Measurements from ENCODE around the gene CENPE. TPM values are rescaled to one million over a fixed set of nuclear protein-coding genes. Genes with fewer than 3 reads are reported as not detected.
A peak's percentile ranks its signal among the peaks of the same experiment; 100 is the strongest.
"Not testable (repeated sequence)": the region's sequence is repeated elsewhere in the genome, so short reads cannot be mapped to it uniquely, and the experiment has no call there.

CENPE gene, protein sequence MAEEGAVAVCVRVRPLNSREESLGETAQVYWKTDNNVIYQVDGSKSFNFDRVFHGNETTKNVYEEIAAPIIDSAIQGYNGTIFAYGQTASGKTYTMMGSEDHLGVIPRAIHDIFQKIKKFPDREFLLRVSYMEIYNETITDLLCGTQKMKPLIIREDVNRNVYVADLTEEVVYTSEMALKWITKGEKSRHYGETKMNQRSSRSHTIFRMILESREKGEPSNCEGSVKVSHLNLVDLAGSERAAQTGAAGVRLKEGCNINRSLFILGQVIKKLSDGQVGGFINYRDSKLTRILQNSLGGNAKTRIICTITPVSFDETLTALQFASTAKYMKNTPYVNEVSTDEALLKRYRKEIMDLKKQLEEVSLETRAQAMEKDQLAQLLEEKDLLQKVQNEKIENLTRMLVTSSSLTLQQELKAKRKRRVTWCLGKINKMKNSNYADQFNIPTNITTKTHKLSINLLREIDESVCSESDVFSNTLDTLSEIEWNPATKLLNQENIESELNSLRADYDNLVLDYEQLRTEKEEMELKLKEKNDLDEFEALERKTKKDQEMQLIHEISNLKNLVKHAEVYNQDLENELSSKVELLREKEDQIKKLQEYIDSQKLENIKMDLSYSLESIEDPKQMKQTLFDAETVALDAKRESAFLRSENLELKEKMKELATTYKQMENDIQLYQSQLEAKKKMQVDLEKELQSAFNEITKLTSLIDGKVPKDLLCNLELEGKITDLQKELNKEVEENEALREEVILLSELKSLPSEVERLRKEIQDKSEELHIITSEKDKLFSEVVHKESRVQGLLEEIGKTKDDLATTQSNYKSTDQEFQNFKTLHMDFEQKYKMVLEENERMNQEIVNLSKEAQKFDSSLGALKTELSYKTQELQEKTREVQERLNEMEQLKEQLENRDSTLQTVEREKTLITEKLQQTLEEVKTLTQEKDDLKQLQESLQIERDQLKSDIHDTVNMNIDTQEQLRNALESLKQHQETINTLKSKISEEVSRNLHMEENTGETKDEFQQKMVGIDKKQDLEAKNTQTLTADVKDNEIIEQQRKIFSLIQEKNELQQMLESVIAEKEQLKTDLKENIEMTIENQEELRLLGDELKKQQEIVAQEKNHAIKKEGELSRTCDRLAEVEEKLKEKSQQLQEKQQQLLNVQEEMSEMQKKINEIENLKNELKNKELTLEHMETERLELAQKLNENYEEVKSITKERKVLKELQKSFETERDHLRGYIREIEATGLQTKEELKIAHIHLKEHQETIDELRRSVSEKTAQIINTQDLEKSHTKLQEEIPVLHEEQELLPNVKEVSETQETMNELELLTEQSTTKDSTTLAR (N-terminal part only)
- total RNA-seq (2021), result 17.7 and 28.7 TPM in 2 replicates
- percentile 83 among the genes with signal in this experiment for Bru-seq, nascent RNA
- percentile 78 among the genes with signal in this experiment for BruChase-seq, experiment 1, labeled RNA remaining after a 2-hour chase
- percentile 79 among the genes with signal in this experiment for BruChase-seq, experiment 2, labeled RNA remaining after a 6-hour chase
- long read RNA-seq, partial matches to known transcripts, result 2 of 4 reads
- long read RNA-seq, other reads (novel, unspliced or antisense), result 2 of 4 reads

DNA sequence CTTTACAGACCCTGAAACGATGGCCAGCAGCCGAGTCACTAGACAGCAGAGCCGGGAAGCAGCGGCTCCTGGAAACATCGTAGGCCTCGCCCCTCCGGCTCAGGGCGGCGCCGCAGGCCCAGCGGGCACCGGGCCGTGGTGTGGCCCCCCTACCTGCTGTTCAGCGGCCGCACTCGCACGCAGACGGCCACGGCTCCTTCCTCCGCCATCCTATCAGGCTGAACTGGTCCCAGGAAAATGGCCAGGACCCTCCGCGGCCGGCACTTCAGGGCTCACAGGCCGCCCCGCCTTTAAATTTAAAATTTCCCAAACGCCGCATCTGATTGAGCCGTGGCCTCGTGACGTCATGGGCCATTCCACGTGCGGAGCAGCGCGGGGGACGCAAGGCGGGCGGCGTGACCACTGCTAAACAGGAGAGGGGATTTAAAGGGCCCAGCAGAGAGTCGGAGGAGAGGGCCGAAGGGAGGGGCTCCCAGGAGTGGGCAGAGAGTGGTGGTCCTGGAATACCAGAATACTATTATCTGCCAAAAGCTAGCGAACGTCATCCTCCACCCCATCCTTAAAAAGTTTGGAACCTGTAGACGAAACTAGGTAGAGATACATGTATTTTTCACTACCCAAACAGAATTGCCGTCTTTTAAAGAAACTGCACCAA lies at the start of gene CENPE:
CENPE (minus strand) TSS at position 233 of the 655 bp plus-strand sequence; CDS start at position 209, 24 bp downstream.
- Histone ChIP-seq H3K9me3 (ENCODE audit: insufficient read depth, low read depth) (no peaks in the 10 kb centered on the region), H4K20me1 (ENCODE audit: insufficient read depth) (no peaks in the 10 kb centered on the region), H3K79me2 (ENCODE audit: low read depth) (peaks cover 16% of the 10 kb centered on the region), H3K4me2 (peak within 1 kb of the TSS; percentile 86), H3F3A (ENCODE audit: insufficient read depth, low read depth) (no peaks in the 10 kb centered on the region), H3K27me3 (ENCODE audit: insufficient read depth, low read depth) (no peaks in the 10 kb centered on the region), H3K27ac (peak within 1 kb of the TSS; percentile 47), H3K9me2 (ENCODE audit: insufficient read depth) (no peaks in the 10 kb centered on the region), H3K36me3 (ENCODE audit: low read depth) (no peaks in the 10 kb centered on the region), H3K4me1 (replicated peaks; ENCODE audit: insufficient read depth) (0 out of 2 replicates have a peak, but pooled peaks cover 8% of the 10 kb centered on the region), H2AFZ (peak within 1 kb of the TSS; percentile 93), H3K4me3 (peak within 1 kb of the TSS; percentile 75)
- POLR2A ChIA-PET (ENCODE audit: unreplicated experiment), result no interaction called here
- no TSS peak for BruUV-seq (replicated peaks)
- intact Hi-C loops (cut with micrococcal nuclease; ENCODE audit: unreplicated experiment), result no loop called here
- TF ChIP-seq, protein P1, sequence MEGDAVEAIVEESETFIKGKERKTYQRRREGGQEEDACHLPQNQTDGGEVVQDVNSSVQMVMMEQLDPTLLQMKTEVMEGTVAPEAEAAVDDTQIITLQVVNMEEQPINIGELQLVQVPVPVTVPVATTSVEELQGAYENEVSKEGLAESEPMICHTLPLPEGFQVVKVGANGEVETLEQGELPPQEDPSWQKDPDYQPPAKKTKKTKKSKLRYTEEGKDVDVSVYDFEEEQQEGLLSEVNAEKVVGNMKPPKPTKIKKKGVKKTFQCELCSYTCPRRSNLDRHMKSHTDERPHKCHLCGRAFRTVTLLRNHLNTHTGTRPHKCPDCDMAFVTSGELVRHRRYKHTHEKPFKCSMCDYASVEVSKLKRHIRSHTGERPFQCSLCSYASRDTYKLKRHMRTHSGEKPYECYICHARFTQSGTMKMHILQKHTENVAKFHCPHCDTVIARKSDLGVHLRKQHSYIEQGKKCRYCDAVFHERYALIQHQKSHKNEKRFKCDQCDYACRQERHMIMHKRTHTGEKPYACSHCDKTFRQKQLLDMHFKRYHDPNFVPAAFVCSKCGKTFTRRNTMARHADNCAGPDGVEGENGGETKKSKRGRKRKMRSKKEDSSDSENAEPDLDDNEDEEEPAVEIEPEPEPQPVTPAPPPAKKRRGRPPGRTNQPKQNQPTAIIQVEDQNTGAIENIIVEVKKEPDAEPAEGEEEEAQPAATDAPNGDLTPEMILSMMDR (conservative IDR thresholded peaks at IDR 0.05), result no peak
- CTCF ChIA-PET, result no interaction called here
- peak; percentile 54 to 78 for DNase-seq

DNA sequence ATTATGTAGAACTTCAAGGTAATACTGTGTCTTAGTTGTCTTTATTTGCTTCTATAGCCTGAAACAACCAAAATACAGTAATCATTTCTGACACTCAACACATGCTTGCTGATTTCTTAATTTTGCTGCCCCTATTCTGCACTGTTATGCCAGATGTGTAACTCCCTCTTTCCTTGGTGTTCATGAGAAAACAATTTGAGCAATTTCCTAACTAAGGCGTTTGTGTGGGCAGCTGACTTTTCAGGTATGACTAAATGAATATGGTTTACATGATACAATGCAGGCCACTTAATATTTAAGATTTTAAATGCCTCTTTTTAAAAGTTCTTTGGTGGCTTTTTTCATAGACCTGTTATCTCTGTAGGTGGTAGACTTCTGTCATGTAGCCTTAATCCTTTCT lies 46.1 kb upstream of the CENPE start:
- Histone ChIP-seq H3K9me2 (ENCODE audit: insufficient read depth) (no peaks in the 10 kb centered on the region), H3K4me1 (replicated peaks; ENCODE audit: insufficient read depth) (no peaks in the 10 kb centered on the region), H2AFZ (no peak overlapping the region), H3K9me3 (ENCODE audit: insufficient read depth, low read depth) (no peaks in the 10 kb centered on the region), H3K27me3 (ENCODE audit: insufficient read depth, low read depth) (no peaks in the 10 kb centered on the region), H3K27ac (no peak overlapping the region), H3K36me3 (ENCODE audit: low read depth) (no peaks in the 10 kb centered on the region), H3K4me3 (no peak overlapping the region), H3K4me2 (no peak overlapping the region), H4K20me1 (ENCODE audit: insufficient read depth) (no peaks in the 10 kb centered on the region), H3K79me2 (ENCODE audit: low read depth) (no peaks in the 10 kb centered on the region), H3F3A (ENCODE audit: insufficient read depth, low read depth) (no peaks in the 10 kb centered on the region)
- ChIA-PET POLR2A (ENCODE audit: unreplicated experiment) (no interaction called here), CTCF (no interaction called here)
- BruUV-seq (replicated peaks), result no TSS peak
- intact Hi-C loops (cut with micrococcal nuclease; ENCODE audit: unreplicated experiment), result no loop called here
- TF ChIP-seq EZH2 (IDR thresholded peaks at IDR 0.05; ENCODE audit: low read depth), result no peak
- TF ChIP-seq, protein P1 (conservative IDR thresholded peaks at IDR 0.05), result no peak
- no peak for DNase-seq

DNA sequence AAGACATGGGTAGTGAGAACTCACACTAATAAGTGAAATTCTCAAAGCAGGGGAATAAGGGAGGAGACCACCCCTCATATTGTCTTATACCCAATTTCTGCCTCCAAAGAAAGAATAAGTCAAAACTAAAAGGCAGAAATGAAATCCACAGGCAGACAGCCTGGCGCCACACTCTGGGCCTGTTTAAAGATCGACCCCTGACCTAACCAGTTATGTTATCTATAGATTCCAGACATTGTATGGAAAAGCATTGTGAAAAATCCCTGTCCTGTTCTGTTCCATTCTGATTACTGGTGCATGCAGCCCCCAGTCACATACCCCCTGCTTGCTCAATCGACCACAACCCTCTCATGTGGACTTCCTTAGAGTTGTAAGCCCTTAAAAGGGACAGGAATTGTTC lies 32.8 kb upstream of the CENPE start:
- H3K36me3 ChIP-seq (ENCODE audit: low read depth); H3K4me2 ChIP-seq; H3K4me3 ChIP-seq; H3K27me3 ChIP-seq (ENCODE audit: insufficient read depth, low read depth); H3K27ac ChIP-seq; H3K79me2 ChIP-seq (ENCODE audit: low read depth); BruUV-seq (replicated peaks); intact Hi-C loops (cut with micrococcal nuclease; ENCODE audit: unreplicated experiment); H3K9me3 ChIP-seq (ENCODE audit: insufficient read depth, low read depth); POLR2A ChIA-PET (ENCODE audit: unreplicated experiment); H4K20me1 ChIP-seq (ENCODE audit: insufficient read depth); H3K9me2 ChIP-seq (ENCODE audit: insufficient read depth); H3K4me1 ChIP-seq (replicated peaks; ENCODE audit: insufficient read depth); H2AFZ ChIP-seq; H3F3A ChIP-seq (ENCODE audit: insufficient read depth, low read depth); CTCF ChIA-PET; DNase-seq: not testable (repeated sequence)

DNA sequence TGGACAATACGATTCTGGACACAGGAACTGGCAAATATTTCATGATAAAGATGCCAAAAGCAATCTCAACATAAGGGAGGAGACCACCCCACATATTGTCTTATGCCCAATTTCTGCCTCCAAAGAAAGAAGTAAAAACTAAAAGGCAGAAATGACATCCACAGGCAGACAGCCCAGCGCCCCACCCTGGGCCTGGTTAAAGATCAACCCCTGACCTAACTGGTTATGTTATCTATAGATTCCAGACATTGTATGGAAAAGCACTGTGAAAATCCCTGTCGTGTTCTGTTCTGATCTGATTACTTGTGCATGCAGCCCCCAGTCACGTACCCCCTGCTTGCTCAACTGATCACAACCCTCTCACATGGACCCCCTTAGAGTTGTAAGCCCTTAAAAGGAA lies 25.4 kb upstream of the CENPE start:
- H3K36me3 ChIP-seq (ENCODE audit: low read depth); H3K79me2 ChIP-seq (ENCODE audit: low read depth); H3F3A ChIP-seq (ENCODE audit: insufficient read depth, low read depth); DNase-seq; H4K20me1 ChIP-seq (ENCODE audit: insufficient read depth); CTCF ChIA-PET; H3K4me1 ChIP-seq (replicated peaks; ENCODE audit: insufficient read depth); BruUV-seq (replicated peaks); H3K9me2 ChIP-seq (ENCODE audit: insufficient read depth); H3K27me3 ChIP-seq (ENCODE audit: insufficient read depth, low read depth); intact Hi-C loops (cut with micrococcal nuclease; ENCODE audit: unreplicated experiment); H3K9me3 ChIP-seq (ENCODE audit: insufficient read depth, low read depth); H3K4me2 ChIP-seq; H3K4me3 ChIP-seq; POLR2A ChIA-PET (ENCODE audit: unreplicated experiment); H2AFZ ChIP-seq; H3K27ac ChIP-seq: not testable (repeated sequence)

Data from PC-9 (cell line).